CD14-positive monocyte (primary cell): ENCODE results near the gene TRIM44. TPM values are rescaled to one million over a fixed set of nuclear protein-coding genes. Genes with fewer than 3 reads are reported as not detected.

Experiments used
- DNase-seq, 3 donors: peaks; one replicate each; pipeline ENCODE4 v3.0.0-alpha.2; 2011 to 2022
- H2AFZ ChIP-seq: 2 replicates; pipeline ENCODE4 v1.6.0; 2012; ENCODE audit warnings: mild to moderate bottlenecking, low read depth, low read length, inconsistent platforms; ENCODE audit not compliant: insufficient read depth, poor library complexity, severe bottlenecking
- H3K27ac ChIP-seq, 2 donors: 1 replicate in 1 of 2; 2 replicates in 1 of 2; pipeline ENCODE4 v1.5.1; 2012 to 2013; ENCODE audit warnings: low read length in 2 of 2, control low read depth in 1 of 2, inconsistent platforms in 1 of 2, low read depth in 1 of 2, mild to moderate bottlenecking in 1 of 2
- H3K27me3 ChIP-seq, 2 donors: one replicate each; pipeline versions ENCODE4 v1.6.0 to v1.6.1; 2011 to 2013; ENCODE audit warnings: low read length in 2 of 2; ENCODE audit not compliant: control insufficient read depth in 2 of 2, insufficient read depth in 2 of 2
- H3K36me3 ChIP-seq, 2 donors: replicated peaks in 1 of 2; 1 replicate in 1 of 2; 2 replicates in 1 of 2; pipeline versions ENCODE4 v1.5.1 to v1.6.1; 2012 to 2013; ENCODE audit warnings: low read length in 2 of 2, control low read depth in 1 of 2, inconsistent platforms in 1 of 2, mild to moderate bottlenecking in 1 of 2; ENCODE audit not compliant: insufficient read depth in 2 of 2, control insufficient read depth in 1 of 2
- H3K4me1 ChIP-seq, 2 donors: 1 replicate in 1 of 2; 2 replicates in 1 of 2; pipeline versions ENCODE4 v1.5.1 to v1.6.1; 2012 to 2013; ENCODE audit warnings: low read length in 2 of 2, control low read depth in 1 of 2, inconsistent platforms in 1 of 2, mild to moderate bottlenecking in 1 of 2, moderate library complexity in 1 of 2; ENCODE audit not compliant: insufficient read depth in 2 of 2, control insufficient read depth in 1 of 2
- H3K4me2 ChIP-seq: replicated peaks from 2 replicates; pipeline ENCODE3; 2012; ENCODE audit warnings: low read length, moderate library complexity, mild to moderate bottlenecking; ENCODE audit not compliant: poor library complexity, severe bottlenecking; ENCODE audit errors: extremely low read depth
- H3K4me3 ChIP-seq, 3 experiments: fragments of 200-600 bp in 1 of 3; sonication (generic) in 1 of 3; replicated peaks in 1 of 3; 1 replicate in 2 of 3; 2 replicates in 1 of 3; pipeline ENCODE4 v1.5.1; 2011 to 2013; ENCODE audit warnings: low read length in 3 of 3, mild to moderate bottlenecking in 3 of 3, control low read depth in 2 of 3, low read depth in 2 of 3, inconsistent platforms in 1 of 3, moderate library complexity in 1 of 3
- H3K79me2 ChIP-seq: 2 replicates; pipeline ENCODE4 v1.6.0; 2012; ENCODE audit warnings: mild to moderate bottlenecking, control low read depth, inconsistent platforms, low read length, moderate library complexity; ENCODE audit not compliant: insufficient read depth
- H3K9ac ChIP-seq: 2 replicates; pipeline ENCODE4 v1.6.0; 2017; ENCODE audit warnings: low read length, mild to moderate bottlenecking; ENCODE audit not compliant: insufficient read depth, poor library complexity, severe bottlenecking
- H3K9me3 ChIP-seq, 2 donors: replicated peaks in 1 of 2; 1 replicate in 1 of 2; 2 replicates in 1 of 2; pipeline versions ENCODE4 v1.5.1 to v1.6.1; 2012 to 2013; ENCODE audit warnings: low read length in 2 of 2, control low read depth in 1 of 2; ENCODE audit not compliant: control insufficient read depth in 1 of 2, insufficient read depth in 1 of 2
- H4K20me1 ChIP-seq: 2 replicates; pipeline ENCODE4 v1.6.0; 2012; ENCODE audit warnings: mild to moderate bottlenecking, low read length, control low read depth, moderate library complexity; ENCODE audit not compliant: insufficient read depth
- H3K27ac Mint-ChIP-seq, 7 donors: one replicate each; pipeline ENCODE4 v1.8.0; 2020; ENCODE audit warnings: mild to moderate bottlenecking in 7 of 7, mixed read lengths in 7 of 7, moderate library complexity in 6 of 7, inconsistent platforms in 2 of 7
- H3K27me3 Mint-ChIP-seq, 3 donors: one replicate each; pipeline ENCODE4 v1.8.0; 2021 to 2022; ENCODE audit warnings: low read depth in 3 of 3, mild to moderate bottlenecking in 3 of 3, mixed read lengths in 3 of 3, moderate library complexity in 3 of 3, inconsistent platforms in 1 of 3
- H3K36me3 Mint-ChIP-seq, 2 donors: one replicate each; pipeline ENCODE4 v1.8.0; 2020; ENCODE audit warnings: mixed read lengths in 2 of 2, inconsistent platforms in 1 of 2, mild to moderate bottlenecking in 1 of 2
- H3K4me1 Mint-ChIP-seq: one replicate; pipeline ENCODE4 v1.8.0; 2020; ENCODE audit warnings: mild to moderate bottlenecking, mixed read lengths
- H3K4me3 Mint-ChIP-seq, 2 donors: one replicate each; pipeline ENCODE4 v1.8.0; 2020; ENCODE audit warnings: mild to moderate bottlenecking in 2 of 2, mixed read lengths in 2 of 2, moderate library complexity in 1 of 2
- H3K9me3 Mint-ChIP-seq, 7 donors: one replicate each; pipeline ENCODE4 v1.8.0; 2020 to 2022; ENCODE audit warnings: mixed read lengths in 7 of 7, mild to moderate bottlenecking in 6 of 7, moderate library complexity in 6 of 7, inconsistent platforms in 2 of 7
- WGBS: methylation state at CpG from one replicate; pipeline ENCODE4 v1.1.5; 2013; ENCODE audit warnings: missing lambda C conversion rate; ENCODE audit not compliant: insufficient coverage; 5-methylcytosine and 5-hydroxymethylcytosine counted together
- intact Hi-C, 2 donors: fragments of 100-400 bp; cut with micrococcal nuclease; formaldehyde crosslinking; loops; one replicate each; pipeline versions ENCODE4 v1.15.0 to v1.15.1; 2023
- polyA plus RNA-seq, 3 donors: library from polyadenylated mRNA; depleted of rRNA in 1 of 3; unstranded in 2 of 3; stranded (reverse) in 1 of 3; fragments of 300-500 nt in 2 of 3; fragments of >200 nt in 1 of 3; fragmentation: Illumina TruSeq in 2 of 3; gene quantifications; 1 replicate in 2 of 3; 2 replicates in 1 of 3; pipeline ENCODE4 v1.2.3, GENCODE V29; 2012 to 2021
- TF ChIP-seq, protein P1 (sequence below): fragments of 200-600 bp; IDR thresholded peaks from one replicate; pipeline ENCODE4 v1.8.0; 2022; ENCODE audit warnings: antibody characterized with exemption, mild to moderate bottlenecking

Gene TRIM44
- polyA plus RNA-seq, 3 donors, result 25.3 to 47.1 (median 45.9) TPM

DNA sequence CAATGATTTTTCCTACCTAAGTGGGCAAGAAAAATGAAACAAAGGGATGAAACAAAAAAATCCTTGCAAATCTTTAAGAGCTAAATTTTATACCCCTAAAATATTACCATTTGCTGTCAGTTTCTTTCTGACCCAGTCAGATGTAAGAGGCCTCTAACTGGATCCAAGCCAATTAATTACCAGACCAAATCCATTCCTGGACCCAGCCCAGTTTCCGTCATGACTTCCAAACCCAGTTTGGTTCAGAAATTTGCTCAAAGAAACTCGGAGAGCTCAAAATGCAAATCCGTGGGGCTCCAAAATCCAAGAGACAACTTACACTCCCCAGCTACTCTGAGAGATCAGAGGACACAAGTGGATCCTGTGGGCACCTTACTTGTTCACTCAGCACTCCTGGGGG, 46.8 kb downstream of the TRIM44 start:
- no peaks in the 10 kb centered on the region for H3K36me3 Mint-ChIP-seq
- Histone ChIP-seq H4K20me1 (peaks cover 28% of the 10 kb centered on the region), H3K9me3 (no peaks in the 10 kb centered on the region), H3K79me2 (no peaks in the 10 kb centered on the region), H3K36me3 (no peaks in the 10 kb centered on the region), H3K27me3 (no peaks in the 10 kb centered on the region), H3K9ac (no peak overlapping the region), H3K4me1 (no peaks in the 10 kb centered on the region), H3K4me2 (no peak overlapping the region), H2AFZ (no peak overlapping the region), H3K27ac (no peak overlapping the region), H3K4me3 (no peak overlapping the region)
- DNase-seq, result no peak
- TF ChIP-seq, protein P1, sequence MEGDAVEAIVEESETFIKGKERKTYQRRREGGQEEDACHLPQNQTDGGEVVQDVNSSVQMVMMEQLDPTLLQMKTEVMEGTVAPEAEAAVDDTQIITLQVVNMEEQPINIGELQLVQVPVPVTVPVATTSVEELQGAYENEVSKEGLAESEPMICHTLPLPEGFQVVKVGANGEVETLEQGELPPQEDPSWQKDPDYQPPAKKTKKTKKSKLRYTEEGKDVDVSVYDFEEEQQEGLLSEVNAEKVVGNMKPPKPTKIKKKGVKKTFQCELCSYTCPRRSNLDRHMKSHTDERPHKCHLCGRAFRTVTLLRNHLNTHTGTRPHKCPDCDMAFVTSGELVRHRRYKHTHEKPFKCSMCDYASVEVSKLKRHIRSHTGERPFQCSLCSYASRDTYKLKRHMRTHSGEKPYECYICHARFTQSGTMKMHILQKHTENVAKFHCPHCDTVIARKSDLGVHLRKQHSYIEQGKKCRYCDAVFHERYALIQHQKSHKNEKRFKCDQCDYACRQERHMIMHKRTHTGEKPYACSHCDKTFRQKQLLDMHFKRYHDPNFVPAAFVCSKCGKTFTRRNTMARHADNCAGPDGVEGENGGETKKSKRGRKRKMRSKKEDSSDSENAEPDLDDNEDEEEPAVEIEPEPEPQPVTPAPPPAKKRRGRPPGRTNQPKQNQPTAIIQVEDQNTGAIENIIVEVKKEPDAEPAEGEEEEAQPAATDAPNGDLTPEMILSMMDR, result no peak
- 96% methylated on average over 3 of the region's 3 CpGs for WGBS
- peaks cover 0 to 10% (median 3%) of the 10 kb centered on the region in 7 donors for H3K9me3 Mint-ChIP-seq
- H3K4me1 Mint-ChIP-seq, result no peaks in the 10 kb centered on the region
- H3K27me3 Mint-ChIP-seq, result no peaks in the 10 kb centered on the region
- intact Hi-C loops, result no loop called here
- no peak overlapping the region for H3K27ac Mint-ChIP-seq
- no peak overlapping the region for H3K4me3 Mint-ChIP-seq

DNA sequence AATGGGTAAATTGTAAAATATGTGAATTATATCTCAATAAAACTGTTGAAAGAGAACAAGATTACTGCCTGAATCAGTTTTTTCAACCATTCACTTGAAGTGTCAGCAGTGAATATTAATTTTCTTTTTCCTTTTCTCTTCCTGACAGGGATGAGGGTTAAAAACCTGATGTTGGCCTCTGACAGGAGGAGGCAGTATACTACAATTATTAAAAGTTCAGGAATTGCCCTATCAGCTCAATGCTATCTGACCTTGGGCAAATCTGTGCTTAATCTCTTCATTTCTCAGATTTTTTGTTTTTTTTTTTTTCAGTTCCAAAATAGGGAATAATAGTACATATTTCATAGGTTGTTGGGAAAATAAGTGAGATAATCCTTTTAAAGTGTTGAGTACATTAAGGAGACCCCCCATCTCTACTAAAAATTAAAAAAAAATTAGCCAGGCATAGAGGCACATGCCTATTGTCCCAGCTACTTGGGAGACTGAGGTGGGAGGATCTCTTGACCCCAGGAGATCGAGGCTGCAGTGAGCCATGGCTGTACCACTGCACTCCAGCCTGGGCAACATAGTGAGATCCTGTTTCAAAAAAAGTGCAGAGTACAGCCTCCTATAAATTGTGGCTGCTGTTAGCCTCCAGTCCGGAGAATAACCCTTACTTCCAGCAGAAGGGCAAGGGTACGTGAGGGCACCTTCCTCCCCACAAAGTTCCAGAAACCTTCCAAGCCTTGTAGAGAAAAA, 48.8 kb downstream of the TRIM44 start:
- DNase-seq, result no peak
- Histone ChIP-seq H3K36me3 (no peaks in the 10 kb centered on the region), H3K27me3 (no peaks in the 10 kb centered on the region), H3K9me3 (peaks cover 10 to 11% of the 10 kb centered on the region in 2 donors), H3K4me3 (no peak overlapping the region), H3K4me1 (peaks cover 2 to 7% of the 10 kb centered on the region in 2 donors), H3K27ac (no peak overlapping the region), H3K9ac (no peak overlapping the region), H2AFZ (no peak overlapping the region), H4K20me1 (peaks cover 34% of the 10 kb centered on the region), H3K4me2 (no peak overlapping the region), H3K79me2 (no peaks in the 10 kb centered on the region)
- intact Hi-C loops, result no loop called here
- peaks cover 3 to 4% of the 10 kb centered on the region in 2 donors for H3K36me3 Mint-ChIP-seq
- TF ChIP-seq, protein P1, result no peak
- H3K27me3 Mint-ChIP-seq, result no peaks in the 10 kb centered on the region
- H3K27ac Mint-ChIP-seq, result no peak overlapping the region
- peaks cover 4 to 14% (median 13%) of the 10 kb centered on the region in 7 donors for H3K9me3 Mint-ChIP-seq
- WGBS, result 94% methylated on average over 1 of the region's 3 CpGs
- H3K4me3 Mint-ChIP-seq, result no peak overlapping the region
- peaks cover 9% of the 10 kb centered on the region for H3K4me1 Mint-ChIP-seq
